H1 (cell line): ENCODE data around the gene KDELR1. TPM values are rescaled to one million over a fixed set of nuclear protein-coding genes. Genes with fewer than 3 reads are reported as not detected.

Source experiments
- CTCF ChIA-PET: fragments of 300-600 bp; sonication (Branson Sonifier 250); formaldehyde crosslinking; loops from one replicate; lab custom pipeline; 2021; ENCODE audit not compliant: partially characterized antibody; lab: Charles Lee
- POLR2A ChIA-PET: fragments of 300-600 bp; sonication (Branson Sonifier 250); formaldehyde crosslinking; loops from one replicate; lab custom pipeline; 2021; ENCODE audit warnings: inconsistent platforms; ENCODE audit not compliant: partially characterized antibody; lab: Charles Lee
- DNase-seq, 2 experiments: peaks; one replicate each; pipeline versions ENCODE4 v3.0.0 to v3.0.0-alpha.2; 2010 to 2022; ENCODE audit warnings: low spot score in 2 of 2, low read depth in 1 of 2, mixed read lengths in 1 of 2
- FAIRE-seq: peaks from 2 replicates; lab custom pipeline; 2011; peaks lifted over from hg19 to GRCh38; lab: Jason Lieb, UNC
- H2AFZ ChIP-seq: 2 replicates; pipeline ENCODE4 v1.8.1; 2012; ENCODE audit warnings: low read length, inconsistent platforms
- H2AK5ac ChIP-seq: 2 replicates; pipeline ENCODE4 v1.6.1; 2013; ENCODE audit warnings: low read depth, low read length
- H2BK120ac ChIP-seq: replicated peaks from 2 replicates; pipeline ENCODE3; 2013; ENCODE audit warnings: low read depth, low read length, inconsistent platforms
- H2BK12ac ChIP-seq: 2 replicates; pipeline ENCODE4 v1.6.1; 2013; ENCODE audit warnings: low read depth, low read length
- H2BK15ac ChIP-seq: 2 replicates; pipeline ENCODE4 v1.6.1; 2013; ENCODE audit warnings: low read length
- H2BK20ac ChIP-seq: 2 replicates; pipeline ENCODE4 v1.6.1; 2013; ENCODE audit warnings: low read length
- H2BK5ac ChIP-seq: 2 replicates; pipeline ENCODE4 v1.6.1; 2013; ENCODE audit warnings: low read depth, low read length
- H3K14ac ChIP-seq: 2 replicates; pipeline ENCODE4 v1.6.1; 2013; ENCODE audit warnings: inconsistent platforms; ENCODE audit not compliant: insufficient read length
- H3K18ac ChIP-seq: 2 replicates; pipeline ENCODE4 v1.6.1; 2013; ENCODE audit warnings: low read length; ENCODE audit errors: extremely low read depth
- H3K23ac ChIP-seq: 2 replicates; pipeline ENCODE4 v1.6.1; 2013; ENCODE audit warnings: inconsistent platforms; ENCODE audit not compliant: insufficient read length
- H3K23me2 ChIP-seq: 2 replicates; pipeline ENCODE4 v1.6.1; 2013; ENCODE audit warnings: low read depth, low read length
- H3K27ac ChIP-seq: 2 replicates; pipeline ENCODE4 v1.6.1; 2011; ENCODE audit warnings: low read depth, low read length, inconsistent platforms
- H3K27me3 ChIP-seq, 4 experiments: replicated peaks in 1 of 4; 1 replicate in 1 of 4; 2 replicates in 3 of 4; pipeline versions ENCODE4 v1.6.1 to v1.8.1; 2011 to 2013; ENCODE audit warnings: low read length in 3 of 4, mild to moderate bottlenecking in 3 of 4, inconsistent platforms in 2 of 4, mixed read lengths in 2 of 4, moderate library complexity in 1 of 4; ENCODE audit not compliant: control insufficient read depth in 3 of 4, insufficient read depth in 3 of 4; ENCODE audit errors: extremely low read depth in 1 of 4
- H3K36me3 ChIP-seq, 4 experiments: 2 replicates each; pipeline versions ENCODE4 v1.6.1 to v1.8.1; 2011 to 2013; ENCODE audit warnings: mild to moderate bottlenecking in 4 of 4, low read length in 3 of 4, moderate library complexity in 2 of 4, control low read depth in 1 of 4, inconsistent platforms in 1 of 4; ENCODE audit not compliant: insufficient read depth in 4 of 4, control insufficient read depth in 2 of 4
- H3K4ac ChIP-seq: replicated peaks from 2 replicates; pipeline ENCODE3; 2013; ENCODE audit warnings: low read length, low read depth, mixed read lengths, inconsistent platforms; ENCODE audit not compliant: insufficient read length
- H3K4me1 ChIP-seq, 4 experiments: replicated peaks in 1 of 4; 1 replicate in 1 of 4; 2 replicates in 3 of 4; pipeline versions ENCODE4 v1.6.1 to v1.8.1; 2011 to 2013; ENCODE audit warnings: low read length in 3 of 4, inconsistent platforms in 2 of 4, mixed read lengths in 1 of 4; ENCODE audit not compliant: insufficient read depth in 4 of 4, control insufficient read depth in 3 of 4
- H3K4me2 ChIP-seq, 2 experiments: 2 replicates each; pipeline versions ENCODE4 v1.6.1 to v1.8.1; 2011 to 2013; ENCODE audit warnings: low read depth in 2 of 2, low read length in 2 of 2, control low read depth in 1 of 2, inconsistent platforms in 1 of 2, mild to moderate bottlenecking in 1 of 2; ENCODE audit not compliant: insufficient read depth in 1 of 2
- H3K4me3 ChIP-seq, 4 experiments: fragments of 200-600, 300-600 bp in 1 of 4; sonication (generic), shearing (Covaris generic), sonication (Bioruptor Twin) in 1 of 4; 2 replicates each; pipeline versions ENCODE4 v1.5.1 to v1.8.1; 2011 to 2016; ENCODE audit warnings: low read length in 4 of 4, low read depth in 3 of 4, control low read depth in 2 of 4, inconsistent platforms in 2 of 4, mild to moderate bottlenecking in 2 of 4, mixed read lengths in 1 of 4, moderate library complexity in 1 of 4; ENCODE audit not compliant: insufficient read depth in 2 of 4; ENCODE audit errors: extremely low read depth in 1 of 4
- H3K56ac ChIP-seq: replicated peaks from 2 replicates; pipeline ENCODE3; 2013; ENCODE audit warnings: low read depth, mild to moderate bottlenecking, mixed read lengths, low read length, inconsistent platforms; ENCODE audit not compliant: insufficient read length
- H3K79me1 ChIP-seq: 2 replicates; pipeline ENCODE4 v1.6.1; 2013; ENCODE audit warnings: low read depth, low read length, control low read depth
- H3K79me2 ChIP-seq, 2 experiments: 2 replicates each; pipeline versions ENCODE4 v1.6.1 to v1.8.1; 2012 to 2013; ENCODE audit warnings: low read length in 2 of 2, mild to moderate bottlenecking in 2 of 2, inconsistent platforms in 1 of 2; ENCODE audit not compliant: insufficient read depth in 2 of 2, control insufficient read depth in 1 of 2
- H3K9ac ChIP-seq, 4 experiments: replicated peaks in 1 of 4; 1 replicate in 1 of 4; 2 replicates in 3 of 4; pipeline versions ENCODE4 v1.6.1 to v1.8.1; 2011 to 2013; ENCODE audit warnings: low read depth in 3 of 4, low read length in 3 of 4, control low read depth in 2 of 4, mild to moderate bottlenecking in 2 of 4, moderate library complexity in 2 of 4, inconsistent platforms in 1 of 4; ENCODE audit errors: extremely low read depth in 1 of 4
- H3K9me3 ChIP-seq, 2 experiments: 2 replicates each; pipeline versions ENCODE4 v1.6.1 to v1.8.1; 2012 to 2013; ENCODE audit warnings: mild to moderate bottlenecking in 2 of 2, moderate library complexity in 2 of 2, control low read depth in 1 of 2, inconsistent platforms in 1 of 2, low read depth in 1 of 2, low read length in 1 of 2, mixed read lengths in 1 of 2; ENCODE audit not compliant: insufficient read depth in 2 of 2
- H4K20me1 ChIP-seq, 2 experiments: replicated peaks in 1 of 2; 2 replicates each; pipeline versions ENCODE3 to v1.8.1; 2011 to 2013; ENCODE audit warnings: inconsistent platforms in 2 of 2, low read length in 2 of 2, mild to moderate bottlenecking in 1 of 2; ENCODE audit not compliant: insufficient read depth in 2 of 2, control insufficient read depth in 1 of 2
- H4K5ac ChIP-seq: 2 replicates; pipeline ENCODE4 v1.6.1; 2013; ENCODE audit warnings: low read length, low read depth, mixed read lengths, inconsistent platforms; ENCODE audit not compliant: insufficient read length
- H4K8ac ChIP-seq: 2 replicates; pipeline ENCODE4 v1.8.0; 2013; ENCODE audit warnings: mild to moderate bottlenecking, moderate library complexity, low read length, inconsistent platforms; ENCODE audit not compliant: insufficient read depth; ENCODE audit errors: extremely low read depth
- H4K91ac ChIP-seq: replicated peaks from 2 replicates; pipeline ENCODE3; 2013; ENCODE audit warnings: low read length, mixed read lengths, inconsistent platforms; ENCODE audit not compliant: insufficient read length
- CHD1 ChIP-seq: IDR thresholded peaks from 2 replicates; pipeline ENCODE4 v1.6.1; 2012; ENCODE audit warnings: low read depth, low read length, improper control_type of control experiment
- CREB1 ChIP-seq: IDR thresholded peaks from 2 replicates; pipeline ENCODE4 v1.6.1; 2012; ENCODE audit warnings: inconsistent platforms
- EGR1 ChIP-seq: IDR thresholded peaks from 2 replicates; pipeline ENCODE4 v1.6.1; 2011; ENCODE audit warnings: low read depth, low read length, borderline replicate concordance
- GTF2F1 ChIP-seq: IDR thresholded peaks from 2 replicates; pipeline ENCODE4 v1.6.1; 2012; ENCODE audit warnings: low read depth, low read length, improper control_type of control experiment, borderline replicate concordance
- HDAC6 ChIP-seq: IDR thresholded peaks from one replicate; pipeline ENCODE4 v1.7.1; 2012; ENCODE audit warnings: low read depth, mild to moderate bottlenecking, inconsistent platforms, low read length, moderate library complexity
- POLR2A ChIP-seq, 2 experiments: IDR thresholded peaks; 1 replicate in 1 of 2; 2 replicates in 1 of 2; pipeline ENCODE4 v1.6.1; 2011; ENCODE audit warnings: low read depth in 2 of 2, low read length in 2 of 2, mild to moderate bottlenecking in 2 of 2; ENCODE audit errors: control extremely low read depth in 1 of 2
- POLR2AphosphoS5 ChIP-seq: IDR thresholded peaks from 2 replicates; pipeline ENCODE4 v1.6.1; 2011; ENCODE audit warnings: low read depth, low read length
- RNF2 ChIP-seq: fragments of 200-900, 300-1000 bp; sonication (generic); IDR thresholded peaks from 2 replicates; pipeline ENCODE4 v1.7.1; 2016; ENCODE audit warnings: borderline replicate concordance, low read depth, mild to moderate bottlenecking, antibody characterized with exemption, low read length; ENCODE audit not compliant: poor library complexity, severe bottlenecking; ENCODE audit errors: missing control alignments
- TEAD4 ChIP-seq: IDR thresholded peaks from 2 replicates; pipeline ENCODE4 v1.6.1; 2012; ENCODE audit warnings: low read depth, low read length, inconsistent platforms, mixed read lengths
- YY1 ChIP-seq: IDR thresholded peaks from 2 replicates; pipeline ENCODE4 v1.6.1; 2011; ENCODE audit warnings: low read depth, mild to moderate bottlenecking, low read length
- WGBS, 2 experiments: shearing (Covaris generic) in 1 of 2; methylation state at CpG; one replicate each; pipeline versions ENCODE4 v1.1.6 to v1.1.7; 2013 to 2015; ENCODE audit warnings: low lambda C conversion rate in 2 of 2, mixed read lengths in 2 of 2, inconsistent platforms in 1 of 2, low coverage in 1 of 2, missing lambda C conversion rate in 1 of 2; ENCODE audit not compliant: insufficient replicate concordance in 2 of 2, insufficient coverage in 1 of 2, insufficient read length in 1 of 2; ENCODE audit errors: extremely low coverage in 1 of 2, missing lambda C conversion rate in 1 of 2; 5-methylcytosine and 5-hydroxymethylcytosine counted together
- polyA plus RNA-seq, 7 experiments: library from polyadenylated mRNA; depleted of rRNA in 3 of 7; stranded (reverse) in 5 of 7; unstranded in 2 of 7; fragments of >200 nt in 5 of 7; fragments of 200-250 nt in 2 of 7; gene quantifications; 1 replicate in 5 of 7; 2 replicates in 1 of 7; 4 replicates in 1 of 7; pipeline versions ENCODE4 v1.2.1 to v1.2.3, GENCODE V29; 2011 to 2013; ENCODE audit warnings: missing spikeins in 2 of 7, mixed read lengths in 2 of 7
- total RNA-seq: library from RNA; stranded (reverse); fragmentation: NEBNext Ultra II Directional; extraction: Animal tissue kit (Norgen Biotek cat#: 25700); gene quantifications from 2 replicates; pipeline ENCODE4 v1.2.1, GENCODE V29; 2021

KDELR1 gene
- total and polyA plus RNA-seq, 2 of the 8 experiments (the other 6 are each of a cell fraction or from before 2014, with no cell fraction given): 225 to 231 TPM

- ChIA-PET CTCF (interaction anchor here (1.0 to 1.1 kb wide), 2 partner anchors 20 to 62 kb away, joined by 3 to 9 read pairs; no protein-coding TSS in a partner anchor), POLR2A (interaction anchor here (1.1 to 1.4 kb wide), 2 partner anchors 29 to 119 kb away, joined by 3 read pairs; no protein-coding TSS in a partner anchor)
- no peak for DNase-seq
- WGBS, 2 experiments: 88% methylated on average over 4 of the region's 4 CpGs; no CpG with 5 or more reads in 1 of the 2 experiments
- Histone ChIP-seq H4K5ac (no peak overlapping the region), H3K23ac (no peak overlapping the region), H3K4ac (no peak overlapping the region), H3K4me1 (no peaks in the 10 kb centered on the region; a peak in 1 of 7 replicates), H3K14ac (no peak overlapping the region), H3K27me3 (peaks cover 0 to 3% (median under 1%) of the 10 kb centered on the region in 4 experiments; a peak in 2 of 7 replicates), H3K4me3 (no peak overlapping the region), H4K20me1 (no peaks in the 10 kb centered on the region), H2AK5ac (no peak overlapping the region), H3K36me3 (no peaks in the 10 kb centered on the region; a peak in 1 of 8 replicates), H3K79me2 (no peaks in the 10 kb centered on the region), H3K27ac (no peak overlapping the region), H2BK5ac (no peak overlapping the region), H2BK12ac (no peak overlapping the region), H3K9me3 (no peaks in the 10 kb centered on the region), H3K18ac (no peak overlapping the region), H2AFZ (no peak overlapping the region), H4K8ac (no peak overlapping the region), H3K23me2 (no peaks in the 10 kb centered on the region), H2BK120ac (no peak overlapping the region), H4K91ac (no peak overlapping the region), H3K9ac (no peak overlapping the region), H3K79me1 (no peaks in the 10 kb centered on the region), H2BK20ac (no peak overlapping the region), H3K56ac (no peak overlapping the region), H2BK15ac (no peak overlapping the region), H3K4me2 (no peak overlapping the region)
- TF ChIP-seq POLR2AphosphoS5 (no peak), CHD1 (no peak), GTF2F1 (no peak), POLR2A (IDR thresholded peaks at IDR 0.05; ENCODE audit: control extremely low read depth in 1 of 2, low read depth in 2 of 2, low read length in 2 of 2) (no peak), HDAC6 (no peak), CREB1 (no peak), RNF2 (no peak), TEAD4 (no peak), YY1 (no peak), EGR1 (no peak)
- FAIRE-seq: no peak
Measured at GRCh38 chr19:48370955-48371354, 20.4 kb downstream of the KDELR1 start.
